ENCODE measurements around the gene TAS2R5. TPM values are rescaled to one million over a fixed set of nuclear protein-coding genes. Genes with fewer than 3 reads are reported as not detected.

TAS2R5 gene
- total and polyA plus RNA-seq, 2 of the 4 experiments (the other 2 are of a cell fraction): 0.32 to 0.36 TPM

GRCh38 chr7:141792526-141792925 lies 2.5 kb downstream of the TAS2R5 start:
- no peak overlapping the region for H2AK9ac ChIP-seq (replicated peaks; ENCODE audit: low read depth, low read length, poor library complexity)
- no peak overlapping the region for H3K56ac ChIP-seq (ENCODE audit: extremely low read depth, insufficient read depth, low read length)
- H3K4me1 ChIP-seq (ENCODE audit: control insufficient read depth, insufficient read depth, low read length): no peaks in the 10 kb centered on the region
- no peak overlapping the region for H3K4me2 ChIP-seq (ENCODE audit: low read depth, low read length)
- H3K4me3 ChIP-seq (ENCODE audit: insufficient read depth, low read depth, low read length): no peak overlapping the region
- no peaks in the 10 kb centered on the region for H4K20me1 ChIP-seq (ENCODE audit: insufficient read depth, low read length)
- no peak overlapping the region for H2BK5ac ChIP-seq (ENCODE audit: low read depth, low read length, poor library complexity, severe bottlenecking)
- no peak overlapping the region for H3K27ac ChIP-seq (ENCODE audit: insufficient read depth, low read length)
- H3K36me3 ChIP-seq (ENCODE audit: control insufficient read depth, insufficient read depth, low read length): no peaks in the 10 kb centered on the region
- DNase-seq (no peak), ATAC-seq (ENCODE audit: low read depth) (no peak)
- no peak overlapping the region for H4K91ac ChIP-seq (ENCODE audit: insufficient read depth, low read depth, low read length)
- no peaks in the 10 kb centered on the region for H3K27me3 ChIP-seq (ENCODE audit: control insufficient read depth, insufficient read depth, low read length)
- H3K9me3 ChIP-seq (ENCODE audit: control insufficient read depth, insufficient read depth, low read length): no peaks in the 10 kb centered on the region
- ChIA-PET POLR2A (ENCODE audit: unreplicated experiment) (no interaction called here), CTCF (no interaction called here)
- H3K79me1 ChIP-seq (ENCODE audit: low read depth in 1 of 2, low read length in 2 of 2): no peaks in the 10 kb centered on the region
- no peak overlapping the region for H3K4ac ChIP-seq (ENCODE audit: low read depth, low read length)
- TF ChIP-seq MAFK (IDR thresholded peaks at IDR 0.05; ENCODE audit: low read depth, low read length) (no peak), ELK1 (IDR thresholded peaks at IDR 0.05; ENCODE audit: borderline replicate concordance, low read depth, low read length) (no peak), FOS (IDR thresholded peaks at IDR 0.05; ENCODE audit: low read depth, low read length) (no peak), BHLHE40 (IDR thresholded peaks at IDR 0.05; ENCODE audit: low read depth, low read length) (no peak), CTCF (conservative IDR thresholded peaks at IDR 0.05; ENCODE audit: low read depth, low read length) (no peak), USF2 (IDR thresholded peaks at IDR 0.05; ENCODE audit: low read depth, low read length) (no peak), POLR2A (IDR thresholded peaks at IDR 0.05; ENCODE audit: low read depth, low read length) (no peak), CEBPB (IDR thresholded peaks at IDR 0.05; ENCODE audit: low read depth, low read length) (no peak), CHD1 (IDR thresholded peaks at IDR 0.05; ENCODE audit: low read depth, low read length) (no peak), RCOR1 (IDR thresholded peaks at IDR 0.05; ENCODE audit: insufficient replicate concordance, low read length) (no peak), RFX5 (IDR thresholded peaks at IDR 0.05; ENCODE audit: low read depth, low read length) (no peak), SMC3 (IDR thresholded peaks at IDR 0.05; ENCODE audit: low read depth, low read length) (no peak), MXI1 (IDR thresholded peaks at IDR 0.05; ENCODE audit: borderline replicate concordance, low read depth, low read length) (no peak), MAZ (IDR thresholded peaks at IDR 0.05; ENCODE audit: borderline replicate concordance, low read depth, low read length) (no peak)
- H3K23ac ChIP-seq (ENCODE audit: low read depth, low read length): no peak overlapping the region
- no peak overlapping the region for H2AK5ac ChIP-seq (ENCODE audit: low read depth, low read length)
- no peak overlapping the region for H4K5ac ChIP-seq (ENCODE audit: low read depth, low read length)
- no peak overlapping the region for H2AFZ ChIP-seq (replicated peaks; ENCODE audit: low read length, poor library complexity)
- in situ Hi-C loops (cut with MboI; ENCODE audit: low sequenced_read_pairs): no loop called here
- no peak overlapping the region for H3K18ac ChIP-seq (ENCODE audit: low read depth, low read length)
- no CpG with 5 or more reads among the region's 2 CpGs for WGBS, 2 experiments (ENCODE audit: extremely low coverage in 2 of 2, insufficient read length in 1 of 2)
- no peak overlapping the region for H3K9ac ChIP-seq (ENCODE audit: low read depth, low read length)
- intact Hi-C loops (cut with micrococcal nuclease): no loop called here
- no peak overlapping the region for H2BK120ac ChIP-seq (ENCODE audit: low read depth, low read length)
- H2BK20ac ChIP-seq (ENCODE audit: low read depth, low read length): no peak overlapping the region
- H3K9me1 ChIP-seq (ENCODE audit: insufficient read depth, low read length): no peaks in the 10 kb centered on the region
- no peak overlapping the region for H4K8ac ChIP-seq (ENCODE audit: low read depth in 2 of 2, low read length in 2 of 2)
- dilution Hi-C loops (cut with HindIII; ENCODE audit: low sequenced_read_pairs, unreplicated experiment): no loop called here
- no peak overlapping the region for H3K14ac ChIP-seq (replicated peaks; ENCODE audit: low read depth, low read length)
- no peak overlapping the region for H2BK15ac ChIP-seq (ENCODE audit: low read depth, low read length)
- no TSS peak for BruUV-seq (replicated peaks)

All from IMR-90 (cell line).